Measurements from ENCODE around the gene NEMP2. TPM values are rescaled to one million over a fixed set of nuclear protein-coding genes. Genes with fewer than 3 reads are reported as not detected.

Gene NEMP2
- polyA plus RNA-seq, 1 donor (not counting 4 experiments of a cell fraction or from before 2014, with no cell fraction given) = 2.1 TPM

DNA sequence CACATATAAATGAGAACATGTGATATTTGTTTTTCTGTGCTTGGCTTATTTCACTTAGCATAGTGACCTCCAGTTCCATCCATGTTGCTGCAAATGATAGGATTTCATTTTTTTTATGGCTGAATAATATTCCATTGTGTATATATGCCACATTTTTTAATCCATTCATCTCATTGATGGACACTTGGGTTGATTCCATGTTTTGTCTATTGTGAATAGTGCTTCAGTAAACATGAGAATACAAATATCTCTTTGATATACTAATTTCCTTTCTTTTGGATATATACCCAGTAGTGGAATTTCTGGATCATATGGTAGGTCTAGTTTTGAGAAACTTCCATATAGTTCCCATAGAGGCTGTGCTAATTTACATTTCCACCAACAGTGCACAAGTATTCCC lies 3.7 kb upstream of the NEMP2 start:
- FAIRE-seq (no peak), DNase-seq (ENCODE audit: low read depth, low spot score) (no peak)
- no peak overlapping the region for H3K4me2 ChIP-seq (ENCODE audit: control insufficient read depth, extremely low read depth, insufficient read depth, low read depth, low read length)
- H3K9ac ChIP-seq (ENCODE audit: control insufficient read depth, extremely low read depth, insufficient read depth, low read length) = no peak overlapping the region
- no peak overlapping the region for H3K27ac ChIP-seq (ENCODE audit: control insufficient read depth, insufficient read depth, low read length)
- dilution Hi-C loops (cut with MboI; ENCODE audit: extremely low pct_ligation_motif_present, low sequenced_read_pairs) = no loop called here
- TF ChIP-seq, protein P1, sequence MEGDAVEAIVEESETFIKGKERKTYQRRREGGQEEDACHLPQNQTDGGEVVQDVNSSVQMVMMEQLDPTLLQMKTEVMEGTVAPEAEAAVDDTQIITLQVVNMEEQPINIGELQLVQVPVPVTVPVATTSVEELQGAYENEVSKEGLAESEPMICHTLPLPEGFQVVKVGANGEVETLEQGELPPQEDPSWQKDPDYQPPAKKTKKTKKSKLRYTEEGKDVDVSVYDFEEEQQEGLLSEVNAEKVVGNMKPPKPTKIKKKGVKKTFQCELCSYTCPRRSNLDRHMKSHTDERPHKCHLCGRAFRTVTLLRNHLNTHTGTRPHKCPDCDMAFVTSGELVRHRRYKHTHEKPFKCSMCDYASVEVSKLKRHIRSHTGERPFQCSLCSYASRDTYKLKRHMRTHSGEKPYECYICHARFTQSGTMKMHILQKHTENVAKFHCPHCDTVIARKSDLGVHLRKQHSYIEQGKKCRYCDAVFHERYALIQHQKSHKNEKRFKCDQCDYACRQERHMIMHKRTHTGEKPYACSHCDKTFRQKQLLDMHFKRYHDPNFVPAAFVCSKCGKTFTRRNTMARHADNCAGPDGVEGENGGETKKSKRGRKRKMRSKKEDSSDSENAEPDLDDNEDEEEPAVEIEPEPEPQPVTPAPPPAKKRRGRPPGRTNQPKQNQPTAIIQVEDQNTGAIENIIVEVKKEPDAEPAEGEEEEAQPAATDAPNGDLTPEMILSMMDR (optimal IDR thresholded peaks at IDR 0.05 in 1 of 3, IDR thresholded peaks at IDR 0.05 in 1 of 3, conservative IDR thresholded peaks at IDR 0.05 in 1 of 3; ENCODE audit: extremely low read depth in 1 of 3, insufficient read depth in 2 of 3, low read length in 3 of 3) = no peak
- TF ChIP-seq EZH2 (IDR thresholded peaks at IDR 0.05; ENCODE audit: low read length) = no peak
- no peaks in the 10 kb centered on the region for H3K36me3 ChIP-seq (ENCODE audit: control insufficient read depth in 2 of 2, extremely low read depth in 1 of 2, insufficient read depth in 2 of 2, low read length in 2 of 2)
- H2AFZ ChIP-seq (ENCODE audit: control insufficient read depth, low read length) = no peak overlapping the region
- no peaks in the 10 kb centered on the region for H3K9me1 ChIP-seq (ENCODE audit: control insufficient read depth, extremely low read depth, insufficient read depth, low read length)
- peaks cover 6% of the 10 kb centered on the region for H3K9me3 ChIP-seq (ENCODE audit: control insufficient read depth, low read depth, low read length)
- no peaks in the 10 kb centered on the region for H4K20me1 ChIP-seq (ENCODE audit: control insufficient read depth, extremely low read depth, insufficient read depth, low read length)
- H3K4me3 ChIP-seq (ENCODE audit: control insufficient read depth in 2 of 3, extremely low read depth in 1 of 3, insufficient read depth in 2 of 3, low read depth in 1 of 3, low read length in 3 of 3) = no peak overlapping the region
- peaks cover 3% of the 10 kb centered on the region for H3K79me2 ChIP-seq (ENCODE audit: control insufficient read depth, insufficient read depth, low read length)
- no peaks in the 10 kb centered on the region for H3K27me3 ChIP-seq (ENCODE audit: control insufficient read depth, extremely low read depth, insufficient read depth, low read length)
- peaks cover 11% of the 10 kb centered on the region for H3K4me1 ChIP-seq (ENCODE audit: control insufficient read depth, extremely low read depth, insufficient read depth, low read length)

DNA sequence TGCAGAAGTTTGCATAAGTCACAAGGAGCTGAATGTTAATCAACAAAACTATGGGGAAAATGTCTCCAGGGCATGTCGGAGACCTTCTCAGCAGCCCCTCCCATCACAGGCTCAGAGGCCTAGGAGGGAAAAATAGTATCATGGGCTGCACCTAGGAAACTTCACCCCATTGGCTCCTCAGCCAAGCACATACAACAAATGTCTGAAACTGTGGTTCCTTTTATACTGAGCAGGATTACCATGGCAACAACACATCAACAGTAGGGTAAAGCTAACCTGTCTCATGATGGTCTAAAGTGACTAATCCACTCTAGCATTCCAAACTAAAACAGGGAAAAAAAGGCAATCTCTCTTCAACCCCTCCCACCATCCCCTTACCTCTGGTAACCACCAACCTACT lies 3.2 kb upstream of the NEMP2 start:
- dilution Hi-C loops (cut with MboI; ENCODE audit: extremely low pct_ligation_motif_present, low sequenced_read_pairs) = no loop called here
- no peak for DNase-seq (ENCODE audit: low read depth, low spot score)
- TF ChIP-seq, protein P1 (optimal IDR thresholded peaks at IDR 0.05 in 1 of 3, IDR thresholded peaks at IDR 0.05 in 1 of 3, conservative IDR thresholded peaks at IDR 0.05 in 1 of 3; ENCODE audit: extremely low read depth in 1 of 3, insufficient read depth in 2 of 3, low read length in 3 of 3) = no peak
- no peak for TF ChIP-seq EZH2 (IDR thresholded peaks at IDR 0.05; ENCODE audit: low read length)

More for the DNA sequence above, 3.2 kb upstream of the NEMP2 start:
- Histone ChIP-seq H3K4me2 (ENCODE audit: control insufficient read depth, extremely low read depth, insufficient read depth, low read depth, low read length) (no peak overlapping the region), H3K4me1 (ENCODE audit: control insufficient read depth, extremely low read depth, insufficient read depth, low read length) (peaks cover 15% of the 10 kb centered on the region), H3K27ac (ENCODE audit: control insufficient read depth, insufficient read depth, low read length) (no peak overlapping the region), H3K9me1 (ENCODE audit: control insufficient read depth, extremely low read depth, insufficient read depth, low read length) (no peaks in the 10 kb centered on the region), H3K9ac (ENCODE audit: control insufficient read depth, extremely low read depth, insufficient read depth, low read length) (no peak overlapping the region), H3K36me3 (ENCODE audit: control insufficient read depth in 2 of 2, extremely low read depth in 1 of 2, insufficient read depth in 2 of 2, low read length in 2 of 2) (no peaks in the 10 kb centered on the region), H3K27me3 (ENCODE audit: control insufficient read depth, extremely low read depth, insufficient read depth, low read length) (no peaks in the 10 kb centered on the region), H3K4me3 (ENCODE audit: control insufficient read depth in 2 of 3, extremely low read depth in 1 of 3, insufficient read depth in 2 of 3, low read depth in 1 of 3, low read length in 3 of 3) (no peak overlapping the region), H2AFZ (ENCODE audit: control insufficient read depth, low read length) (no peak overlapping the region), H4K20me1 (ENCODE audit: control insufficient read depth, extremely low read depth, insufficient read depth, low read length) (no peaks in the 10 kb centered on the region), H3K9me3 (ENCODE audit: control insufficient read depth, low read depth, low read length) (peaks cover 6% of the 10 kb centered on the region), H3K79me2 (ENCODE audit: control insufficient read depth, insufficient read depth, low read length) (peaks cover 3% of the 10 kb centered on the region)
- FAIRE-seq = no peak
